SU-DHL-6 (cell line): Measurements from ENCODE around the gene AXIN2.

Source experiments
- EZH2phosphoT487 ChIP-seq: fragments of 200-600 bp; sonication (generic), shearing (Covaris generic); conservative IDR thresholded peaks from 2 replicates; pipeline ENCODE4 v1.6.1; 2018; ENCODE audit warnings: mild to moderate bottlenecking, antibody characterized with exemption, low read length, moderate library complexity, mixed read lengths
- TF ChIP-seq, protein P1 (sequence below): fragments of 200-600 bp; sonication (generic); IDR thresholded peaks from one replicate; pipeline ENCODE4 v1.5.1; 2017; ENCODE audit warnings: antibody characterized with exemption, mild to moderate bottlenecking, low read length, moderate library complexity; ENCODE audit not compliant: insufficient read depth, poor library complexity, severe bottlenecking

DNA sequence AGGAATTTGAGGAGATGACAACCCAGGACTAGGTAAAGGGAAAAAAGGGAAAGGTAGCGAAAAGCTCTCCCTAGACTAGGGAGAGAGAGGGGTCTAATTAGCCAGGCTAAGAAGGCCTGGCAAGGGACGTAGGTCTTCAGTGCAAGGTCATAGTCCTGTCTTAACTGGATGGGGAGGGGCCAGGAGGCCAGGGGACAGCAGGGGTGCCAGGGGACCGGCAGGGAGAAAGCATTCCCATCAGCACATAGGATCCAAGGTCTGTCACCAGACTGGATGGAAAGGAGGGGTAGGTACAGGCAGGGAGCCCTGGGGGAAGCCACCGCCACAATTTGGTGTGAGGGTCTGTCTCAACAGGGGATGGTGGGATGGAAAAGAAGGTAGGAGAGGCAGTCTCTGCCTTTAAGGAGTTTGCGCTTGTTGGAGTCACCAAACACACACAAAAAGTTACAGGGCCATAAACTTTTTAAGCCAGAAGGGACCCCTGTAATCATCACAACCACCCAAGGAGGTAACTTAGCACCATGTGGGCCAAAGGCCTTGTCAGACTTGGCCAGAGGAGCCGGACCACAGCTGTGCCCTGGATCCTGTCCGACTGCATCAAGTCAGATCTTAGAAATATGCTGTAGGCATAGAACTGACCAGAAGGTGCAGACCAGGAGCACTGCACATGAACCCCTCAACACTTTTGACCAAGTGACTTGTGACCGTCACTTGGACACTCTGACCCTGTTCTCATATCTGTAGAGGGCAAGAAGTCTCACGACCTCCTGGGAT lies 10.0 kb downstream of the AXIN2 start:
- TF ChIP-seq, protein P1, sequence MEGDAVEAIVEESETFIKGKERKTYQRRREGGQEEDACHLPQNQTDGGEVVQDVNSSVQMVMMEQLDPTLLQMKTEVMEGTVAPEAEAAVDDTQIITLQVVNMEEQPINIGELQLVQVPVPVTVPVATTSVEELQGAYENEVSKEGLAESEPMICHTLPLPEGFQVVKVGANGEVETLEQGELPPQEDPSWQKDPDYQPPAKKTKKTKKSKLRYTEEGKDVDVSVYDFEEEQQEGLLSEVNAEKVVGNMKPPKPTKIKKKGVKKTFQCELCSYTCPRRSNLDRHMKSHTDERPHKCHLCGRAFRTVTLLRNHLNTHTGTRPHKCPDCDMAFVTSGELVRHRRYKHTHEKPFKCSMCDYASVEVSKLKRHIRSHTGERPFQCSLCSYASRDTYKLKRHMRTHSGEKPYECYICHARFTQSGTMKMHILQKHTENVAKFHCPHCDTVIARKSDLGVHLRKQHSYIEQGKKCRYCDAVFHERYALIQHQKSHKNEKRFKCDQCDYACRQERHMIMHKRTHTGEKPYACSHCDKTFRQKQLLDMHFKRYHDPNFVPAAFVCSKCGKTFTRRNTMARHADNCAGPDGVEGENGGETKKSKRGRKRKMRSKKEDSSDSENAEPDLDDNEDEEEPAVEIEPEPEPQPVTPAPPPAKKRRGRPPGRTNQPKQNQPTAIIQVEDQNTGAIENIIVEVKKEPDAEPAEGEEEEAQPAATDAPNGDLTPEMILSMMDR, result no peak
- no peak for TF ChIP-seq EZH2phosphoT487
